GM21423 (cell line): ENCODE results near the gene PLXNA2.

Source experiments
- ATAC-seq: cut with Tn5 transposase; IDR thresholded peaks from one replicate; pipeline ENCODE4 v1.9.1; 2021; ENCODE audit warnings: mild to moderate bottlenecking, moderate library complexity; ENCODE audit not compliant: unreplicated experiment

PLXNA2 gene

GRCh38 chr1:207985996-207986395, 258.2 kb downstream of the PLXNA2 start:
- no peak for ATAC-seq

GRCh38 chr1:207984831-207985572, 259.2 kb downstream of the PLXNA2 start:
- no peak for ATAC-seq

DNA sequence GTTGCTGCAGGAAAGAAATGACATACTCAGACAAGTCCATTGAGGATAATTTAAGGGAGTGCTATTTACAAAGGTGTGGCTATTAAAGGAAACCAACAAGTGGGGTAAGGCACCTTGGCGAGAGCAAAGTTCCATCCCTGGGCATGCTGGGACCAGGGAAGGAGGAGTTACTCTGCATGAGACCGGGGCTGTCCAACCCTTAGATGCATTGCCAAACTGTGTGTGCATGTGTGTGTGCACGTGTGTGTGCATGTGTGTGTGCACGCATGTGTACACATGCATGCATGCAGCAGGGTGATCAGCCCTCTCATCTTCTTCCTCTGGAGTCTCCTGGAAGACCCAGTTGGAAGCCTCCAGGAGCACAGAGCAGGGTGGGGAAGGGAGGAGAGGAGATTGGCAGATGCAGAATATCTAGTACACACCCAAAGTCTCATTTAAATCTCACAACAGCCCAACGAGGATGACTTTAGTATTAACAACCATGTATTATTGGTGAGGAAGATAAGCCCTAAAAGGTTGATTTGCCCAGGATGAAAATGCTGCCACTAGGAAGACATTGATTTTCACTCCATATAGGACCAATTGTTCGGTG, 261.0 kb downstream of the PLXNA2 start:
- no peak for ATAC-seq

- ATAC-seq = peak; percentile 49
Observed at GRCh38 chr1:207981976-207982375, 262.2 kb downstream of the PLXNA2 start.

- ATAC-seq = no peak
Observed at GRCh38 chr1:207978441-207978840, 265.7 kb downstream of the PLXNA2 start.

DNA sequence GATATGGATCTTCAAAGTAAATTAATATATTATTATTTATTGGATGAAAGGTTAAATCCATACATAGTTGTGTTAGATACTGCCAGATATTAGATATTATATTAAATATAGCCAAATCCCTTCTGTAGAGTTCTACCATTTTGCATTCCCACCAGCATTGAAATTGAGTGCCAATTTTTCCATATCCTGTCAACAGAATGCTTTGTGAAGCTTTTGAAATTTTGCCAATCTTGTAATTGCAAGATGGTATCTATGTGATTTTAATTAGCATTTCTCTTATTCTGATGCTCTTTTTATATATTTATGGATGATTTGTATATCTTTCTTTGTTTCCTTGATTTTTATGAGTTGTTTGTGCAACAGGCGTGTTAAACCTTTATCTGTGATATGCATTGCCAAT, 266.3 kb downstream of the PLXNA2 start:
- no peak for ATAC-seq

DNA sequence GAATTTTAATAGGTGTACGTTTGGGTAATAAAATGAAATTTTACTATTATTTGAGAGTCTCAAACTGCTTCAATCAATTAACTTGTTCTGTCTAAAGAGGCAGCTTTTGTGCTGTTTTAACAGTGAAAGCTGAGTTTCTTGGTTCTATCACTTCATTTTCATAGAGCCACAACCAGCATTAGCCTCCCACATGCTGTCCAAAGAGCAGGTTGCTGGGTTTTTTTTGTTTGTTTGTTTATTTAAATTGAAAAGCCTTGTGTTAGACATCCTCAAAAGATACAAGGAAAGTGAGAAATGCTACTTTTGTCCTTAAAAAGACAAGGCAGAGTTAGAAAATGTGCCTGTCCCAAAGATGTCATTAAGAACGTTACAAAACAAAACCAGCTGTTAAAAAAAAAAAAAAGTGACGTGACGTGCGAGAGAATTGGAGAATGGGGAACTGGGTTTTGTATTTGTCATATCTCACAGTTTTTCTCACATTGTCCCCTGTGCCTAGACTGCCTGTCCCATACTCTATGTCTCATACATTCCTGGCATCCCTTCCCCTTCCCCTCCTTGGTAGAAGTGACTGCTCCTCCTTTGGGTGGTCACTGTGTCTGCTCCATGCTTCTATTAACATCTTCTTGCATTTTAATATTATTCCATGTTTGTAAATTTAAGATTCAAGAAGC, 270.2 kb downstream of the PLXNA2 start:
- ATAC-seq = no peak

DNA sequence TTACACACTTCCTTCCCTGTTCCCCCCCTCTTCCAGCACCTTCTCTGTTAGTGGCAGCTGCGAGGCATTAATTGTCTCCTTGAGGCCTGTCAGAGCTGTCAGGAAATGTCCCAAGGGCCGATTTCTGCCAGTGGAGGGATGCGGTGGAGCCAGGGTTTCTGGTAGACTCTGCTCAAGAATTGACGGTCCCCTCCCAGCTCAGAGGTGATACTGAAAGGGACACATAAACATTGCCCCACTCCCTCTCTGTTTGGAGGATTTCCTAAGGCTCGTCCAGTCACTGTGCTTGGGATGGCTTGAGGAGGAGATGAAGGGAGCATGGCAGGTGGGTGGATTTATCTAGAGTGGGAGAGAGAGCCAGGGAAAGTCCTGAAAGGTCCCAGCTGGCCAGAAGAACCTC, 271.8 kb downstream of the PLXNA2 start:
- no peak for ATAC-seq
